GM08714 (cell line): ENCODE results near the gene MYOZ3.

ENCODE experiments used
- H3K4me3 ChIP-seq: fragments of 200-500 bp; sonication (Bioruptor generic); 2 replicates; pipeline ENCODE4 v1.5.1; 2014; ENCODE audit warnings: mild to moderate bottlenecking, low read length, inconsistent platforms
- ZNF274 ChIP-seq: IDR thresholded peaks from 2 replicates; pipeline ENCODE4 v1.6.1; 2012; ENCODE audit warnings: mild to moderate bottlenecking, low read depth, low read length

Gene MYOZ3

DNA sequence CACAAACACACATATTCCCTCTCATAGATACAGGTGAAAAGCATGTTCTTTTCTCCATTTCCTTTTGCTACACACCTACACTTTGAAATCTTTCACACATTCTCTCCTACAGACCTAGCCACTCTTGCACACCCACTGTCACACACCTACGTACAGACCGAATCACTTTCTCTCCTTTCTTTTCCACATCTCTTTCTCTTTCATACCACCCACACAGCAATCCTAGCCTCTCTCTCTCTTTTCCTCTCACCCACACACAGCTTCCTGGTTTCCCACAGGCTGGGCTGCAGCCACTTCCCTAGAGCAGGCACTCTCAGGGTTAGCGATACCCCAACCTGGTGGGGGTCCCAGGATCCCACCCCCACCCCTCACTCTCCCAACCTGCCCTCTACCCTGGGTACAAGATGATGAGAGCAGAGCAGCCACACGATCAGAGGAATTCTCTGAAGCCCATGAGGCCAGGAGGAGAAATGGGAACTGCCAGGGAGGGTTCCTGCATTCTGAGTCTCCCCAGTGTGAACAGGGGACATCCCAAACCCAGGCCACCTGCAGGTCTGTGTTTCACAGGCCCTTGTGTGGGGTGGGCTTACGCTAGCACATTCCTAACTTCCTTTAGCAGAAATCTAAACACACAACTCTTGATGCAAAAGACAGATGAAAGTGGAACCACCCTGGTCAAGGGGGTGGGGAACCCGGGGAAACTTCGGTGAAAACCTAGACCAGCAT is 37.7 kb upstream of the MYOZ3 start:
- H3K4me3 ChIP-seq, result no peak overlapping the region; the same call in 1 of the 2 replicates
- TF ChIP-seq ZNF274, result no peak

DNA sequence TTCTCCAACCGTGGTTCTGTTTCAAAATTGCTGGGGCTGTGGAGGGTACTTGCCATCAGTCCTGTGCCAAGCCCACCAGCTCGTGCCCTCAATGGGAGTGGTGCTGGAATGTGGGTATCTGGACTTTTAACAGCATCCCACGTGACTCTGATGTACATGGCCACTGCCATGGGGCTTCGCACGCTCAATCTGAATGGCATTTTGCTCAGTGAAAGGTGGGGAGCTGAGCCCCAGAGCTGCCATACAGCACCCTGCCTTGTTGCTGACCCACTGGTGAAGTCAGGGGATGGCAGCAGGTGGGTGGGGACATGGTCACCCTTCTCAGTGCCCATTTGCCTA is 37.2 kb upstream of the MYOZ3 start:
- TF ChIP-seq ZNF274, result no peak
- peak overlapping the region; percentile 27; the same call in 1 of the 2 replicates for H3K4me3 ChIP-seq

DNA sequence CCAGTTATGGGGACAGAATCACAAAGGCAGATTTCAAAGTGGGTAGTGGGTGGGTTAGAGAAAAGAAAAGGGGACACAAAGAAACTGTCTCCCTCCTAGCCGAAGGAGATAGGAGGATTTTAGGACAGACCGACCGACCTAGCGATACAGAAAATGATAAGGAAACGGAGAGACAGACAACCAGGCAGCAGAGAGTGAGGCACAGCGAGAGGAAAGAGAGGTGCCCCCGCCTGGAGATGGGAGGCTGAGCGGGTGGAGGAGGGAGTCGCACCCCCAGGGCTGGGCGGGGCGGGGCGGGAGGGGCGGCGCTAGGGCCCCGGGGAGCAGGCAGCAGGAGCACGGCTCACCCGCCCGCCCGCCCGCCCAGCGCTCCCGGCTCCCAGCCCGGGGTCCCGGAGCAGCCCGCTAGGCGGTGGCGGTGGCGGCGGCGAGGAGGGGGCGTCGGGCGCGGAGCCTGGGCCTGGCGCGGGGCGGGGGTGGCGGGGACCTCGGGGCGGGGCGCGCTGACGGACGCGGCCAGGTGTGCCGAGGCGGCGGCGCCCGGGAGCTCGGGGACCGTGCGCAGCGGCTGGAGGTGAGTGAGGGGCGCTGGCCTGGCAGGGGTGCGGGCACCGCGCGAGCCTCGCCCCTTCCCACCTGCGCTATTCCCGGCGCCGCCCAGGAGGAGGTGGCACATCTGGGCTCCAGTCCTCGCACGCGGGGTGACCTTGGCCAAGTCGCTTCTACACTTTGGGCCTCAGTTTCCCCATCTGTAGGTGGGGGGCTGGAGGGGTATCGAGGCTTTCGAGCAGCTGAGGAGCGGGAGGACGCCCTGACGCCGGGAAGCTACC is 36.5 kb upstream of the MYOZ3 start:
- peak overlapping the region; percentile 86 for H3K4me3 ChIP-seq
- no peak for TF ChIP-seq ZNF274

DNA sequence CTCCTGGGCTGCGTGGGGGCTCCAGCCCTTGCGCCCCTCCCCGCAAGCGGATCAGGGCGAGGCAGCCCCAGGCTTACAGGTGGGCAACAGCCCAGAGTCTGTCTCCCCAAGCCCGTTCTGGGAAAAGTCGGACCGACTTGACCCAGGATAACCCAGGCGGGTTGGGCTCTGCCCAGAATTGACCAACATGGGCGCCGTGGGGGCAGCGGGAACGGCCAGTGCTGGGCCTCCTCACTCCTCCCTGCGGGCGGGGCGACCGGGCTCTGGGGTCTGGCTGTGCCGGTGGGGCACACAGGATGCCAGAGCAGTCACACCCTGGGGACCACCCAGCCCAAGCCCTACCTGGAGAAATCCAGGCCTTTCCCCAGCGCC is 35.9 kb upstream of the MYOZ3 start:
- TF ChIP-seq ZNF274, result no peak
- H3K4me3 ChIP-seq, result peak overlapping the region; percentile 86

DNA sequence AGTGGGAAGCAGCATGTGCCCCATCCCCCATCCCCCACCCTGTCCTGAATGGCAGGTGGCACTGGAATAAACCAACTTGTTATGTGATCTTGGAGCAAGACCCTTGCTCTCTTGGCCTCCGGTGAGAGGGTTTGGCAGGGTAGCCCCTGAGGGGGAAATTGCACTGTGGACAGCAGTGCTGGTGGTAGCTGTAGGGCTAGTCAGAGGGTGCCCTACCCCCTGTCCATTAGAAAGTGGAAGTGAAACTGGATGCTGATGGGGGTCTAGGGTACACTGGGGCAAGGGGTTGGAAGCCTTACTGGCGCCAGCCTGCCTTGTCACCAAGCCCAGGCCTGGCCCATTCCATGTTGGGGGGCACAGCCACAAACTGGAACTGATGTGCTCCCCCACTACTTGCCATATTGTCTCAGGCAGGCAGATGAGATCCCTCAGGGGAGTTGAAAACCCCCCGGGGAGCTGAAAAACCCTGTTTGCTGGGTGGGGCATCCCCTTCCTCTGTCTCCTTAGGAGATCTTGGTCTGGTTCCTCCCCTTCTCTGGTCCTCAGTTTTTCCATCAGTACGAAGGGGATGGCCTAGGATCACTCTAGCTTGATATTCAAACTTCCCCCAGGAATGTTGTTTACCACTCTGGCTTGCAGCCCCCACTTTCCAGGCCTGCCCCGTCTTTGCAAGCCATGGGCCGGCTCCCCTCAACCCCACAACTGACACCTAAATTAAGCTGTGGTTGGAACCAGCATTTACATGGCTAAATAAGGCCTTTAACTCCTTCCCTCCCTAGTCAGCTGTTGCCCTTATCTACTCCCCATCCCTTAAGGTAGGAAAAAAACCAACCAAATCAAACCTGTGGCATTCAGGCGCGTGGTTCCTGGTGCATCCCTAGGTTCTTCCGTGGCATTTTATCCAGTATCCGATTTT is 35.0 kb upstream of the MYOZ3 start:
- TF ChIP-seq ZNF274, result no peak
- H3K4me3 ChIP-seq, result peak overlapping the region; percentile 86

DNA sequence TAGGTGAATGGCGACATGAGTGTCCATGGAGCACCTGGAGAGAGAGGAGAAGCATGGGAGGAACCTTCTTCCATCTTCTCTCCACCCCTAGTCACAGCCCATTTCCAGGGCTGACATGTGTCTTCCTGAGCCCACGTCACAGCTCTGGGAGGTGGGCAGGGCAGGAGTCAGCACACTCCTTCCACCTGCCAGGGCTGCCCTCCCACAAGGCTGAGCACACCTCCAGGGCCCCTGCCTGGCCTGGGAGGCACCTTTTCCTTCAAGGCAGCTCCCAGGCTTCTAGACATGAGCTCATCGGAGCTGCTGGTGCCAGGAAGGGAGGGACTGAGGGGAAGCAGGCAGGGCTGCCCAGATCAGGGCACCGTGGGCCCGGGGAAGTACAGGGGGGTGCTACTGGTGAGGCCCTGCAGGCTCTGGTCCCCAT is 34.2 kb upstream of the MYOZ3 start:
- peak overlapping the region; percentile 86; the same call in 1 of the 2 replicates for H3K4me3 ChIP-seq

DNA sequence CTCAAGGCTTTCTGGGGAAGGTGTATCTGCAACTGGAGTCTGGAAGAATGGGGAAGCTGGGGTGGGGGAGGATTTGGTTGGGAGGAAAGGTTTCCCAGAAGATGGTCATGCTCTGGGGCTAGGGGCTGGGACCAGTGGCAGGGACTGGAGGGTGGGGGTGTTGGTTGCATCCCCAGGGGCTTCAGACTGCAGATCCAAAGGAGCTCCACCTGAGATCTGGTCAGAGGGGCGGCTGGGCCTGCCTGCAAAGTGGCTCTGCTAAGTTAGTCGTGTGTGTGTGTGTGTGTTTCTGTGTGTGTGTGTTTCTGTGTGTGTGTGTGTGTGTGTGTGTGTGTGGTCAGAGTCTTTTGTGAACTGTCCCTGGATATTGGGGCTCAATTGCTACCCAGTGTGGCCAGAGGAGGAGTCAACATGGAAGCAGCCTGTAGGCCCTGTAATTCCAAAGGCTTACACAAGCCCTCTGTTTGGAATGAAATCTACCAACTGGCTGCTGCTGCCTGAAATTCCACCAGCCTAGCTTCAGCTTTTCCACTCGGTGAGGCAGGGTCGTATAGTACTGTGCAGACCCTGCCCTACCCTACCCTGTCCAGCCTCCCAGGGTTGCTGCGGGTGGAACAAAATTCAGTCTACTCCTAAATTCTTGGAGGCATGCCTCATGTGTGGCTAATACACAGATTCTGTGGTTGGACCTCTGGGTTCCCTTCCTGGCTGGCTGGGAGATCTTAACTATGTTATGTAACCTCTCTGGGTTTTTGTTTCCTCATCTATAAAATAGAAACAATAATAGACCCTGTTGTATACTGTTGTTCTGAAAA is 33.1 kb upstream of the MYOZ3 start:
- no peak for TF ChIP-seq ZNF274

More for the DNA sequence above, 34.2 kb upstream of the MYOZ3 start:
- TF ChIP-seq ZNF274, result no peak

DNA sequence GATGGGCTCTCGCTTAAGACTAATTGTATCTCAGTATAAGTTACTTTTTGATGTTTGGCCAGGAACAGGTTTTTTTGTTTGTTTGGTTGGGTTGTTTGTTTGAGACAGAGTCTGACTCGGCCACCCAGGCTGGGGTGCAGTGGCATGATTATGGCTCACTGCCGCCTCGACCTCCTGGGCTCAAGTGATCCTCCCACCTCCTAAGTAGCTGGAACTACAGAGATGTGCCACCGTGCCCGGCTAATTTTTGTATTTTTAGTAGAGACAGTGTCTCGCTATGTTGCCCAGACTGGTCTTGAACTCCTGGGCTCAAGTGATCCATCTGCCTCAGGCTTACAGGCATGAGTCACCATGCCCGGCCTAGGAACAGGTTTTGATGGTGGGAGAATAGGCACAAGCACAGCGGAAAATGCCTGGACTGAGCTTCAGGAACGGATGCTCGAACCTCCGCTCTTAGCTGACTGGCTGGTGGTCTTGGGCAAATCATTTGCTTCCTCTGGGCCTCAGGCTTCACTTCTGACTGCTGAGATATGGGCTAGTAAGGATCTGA is 32.0 kb upstream of the MYOZ3 start:
- no peak overlapping the region for H3K4me3 ChIP-seq
- TF ChIP-seq ZNF274, result no peak

More for the DNA sequence above, 33.1 kb upstream of the MYOZ3 start:
- no peak overlapping the region for H3K4me3 ChIP-seq

DNA sequence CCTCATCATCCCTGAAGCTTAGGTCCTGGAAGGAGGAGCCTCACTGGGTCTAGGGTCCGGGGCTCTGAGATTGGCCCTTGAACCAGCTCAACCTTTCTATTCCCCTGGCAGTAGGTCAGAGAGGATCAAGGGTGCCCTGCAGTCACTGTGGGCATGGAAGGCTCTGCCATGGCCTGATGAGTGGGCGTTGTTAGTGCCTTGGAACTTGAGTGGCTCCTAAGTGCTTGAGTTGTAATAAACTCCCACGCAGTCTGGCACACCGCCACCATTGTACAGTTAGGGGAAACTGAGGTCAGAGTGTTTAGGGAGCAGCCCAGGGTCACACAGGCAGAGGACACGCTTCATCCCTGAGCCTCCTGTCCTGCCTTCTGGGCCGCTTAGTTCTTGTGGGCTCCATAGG is 31.0 kb upstream of the MYOZ3 start:
- no peak overlapping the region for H3K4me3 ChIP-seq
- TF ChIP-seq ZNF274, result no peak

DNA sequence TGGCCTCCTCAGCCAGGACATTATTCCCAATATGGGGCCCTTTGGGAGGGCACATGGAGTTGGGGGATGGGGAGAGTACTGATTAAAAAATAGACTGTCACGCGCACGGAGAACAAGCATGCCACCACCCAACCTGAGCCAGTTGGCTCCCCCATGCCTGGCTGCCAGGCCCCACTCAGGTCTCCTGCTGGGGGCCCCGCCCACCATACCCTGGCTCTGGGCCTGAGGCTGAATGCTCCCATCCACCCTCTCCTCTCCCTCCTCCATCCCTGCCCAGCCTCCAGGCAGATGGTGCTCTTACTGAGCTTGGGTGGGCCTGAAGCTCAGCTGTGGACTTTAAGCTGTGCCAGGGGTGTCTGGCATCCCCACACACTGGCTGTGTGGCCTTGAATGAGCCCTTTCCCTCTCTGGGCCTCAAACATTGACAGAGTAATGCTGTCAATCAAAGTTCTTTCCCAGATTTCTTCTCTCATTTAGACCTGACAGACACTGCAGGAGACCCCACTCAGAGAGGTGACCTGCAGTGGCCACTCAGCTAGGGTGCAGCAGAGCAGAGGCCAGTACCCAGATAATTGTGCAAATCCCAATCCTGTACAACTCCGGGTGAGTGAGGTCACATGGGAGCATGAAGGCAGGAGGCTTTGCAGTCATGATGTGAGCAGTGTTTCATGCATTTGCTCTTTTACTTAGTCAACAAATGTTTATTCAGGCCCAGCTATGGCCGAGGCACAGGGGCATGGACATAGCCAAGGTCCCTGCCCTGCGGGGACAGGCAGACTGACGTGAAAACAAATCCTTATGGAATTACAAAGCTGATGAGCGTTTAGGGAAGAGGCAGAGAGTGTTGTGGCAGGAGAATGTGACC is 30.4 kb upstream of the MYOZ3 start:
- no peak overlapping the region for H3K4me3 ChIP-seq
- no peak for TF ChIP-seq ZNF274

DNA sequence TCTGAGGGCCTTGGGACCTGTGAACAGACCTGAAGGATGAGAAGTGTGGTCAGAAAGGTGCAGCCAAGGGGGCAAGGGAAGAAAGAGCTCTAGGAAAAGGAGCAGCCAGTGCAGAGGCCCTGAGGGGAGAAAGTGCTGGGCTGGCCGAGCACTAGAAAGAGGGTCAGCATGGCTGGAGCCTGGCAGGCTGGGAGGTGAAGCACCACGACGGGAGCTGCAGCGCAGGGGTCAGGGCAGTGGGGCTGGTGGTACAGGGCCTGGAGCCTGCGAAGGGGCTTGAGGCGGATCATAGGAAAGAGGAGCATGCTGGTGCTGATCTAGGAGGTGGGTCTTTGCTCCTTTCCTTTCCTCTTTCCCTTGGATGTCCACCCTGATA is 29.7 kb upstream of the MYOZ3 start:
- TF ChIP-seq ZNF274, result no peak
- no peak overlapping the region for H3K4me3 ChIP-seq
